PC-9 (cell line): Measurements from ENCODE around the gene SLC25A44. TPM values are rescaled to one million over a fixed set of nuclear protein-coding genes. Genes with fewer than 3 reads are reported as not detected.

Experiments used
- BruUV-seq: library from RNA; stranded (reverse); fragments of 400-500 nt; replicated peaks from 2 replicates; lab custom pipeline; 2021; lab: Mats Ljungman, UMichigan
- CTCF ChIA-PET: fragments of 300-600 bp; sonication (Branson Sonifier 250); formaldehyde crosslinking; loops from one replicate; lab custom pipeline; 2022; ENCODE audit warnings: antibody characterized with exemption; lab: Charles Lee
- POLR2A ChIA-PET: fragments of 300-600 bp; sonication (Branson Sonifier 250); formaldehyde crosslinking; loops from one replicate; lab custom pipeline; 2022; ENCODE audit warnings: antibody characterized with exemption; ENCODE audit not compliant: unreplicated experiment; lab: Charles Lee
- DNase-seq, 2 experiments: peaks; one replicate each; pipeline versions ENCODE4 v3.0.0 to v3.0.0-alpha.2; 2015 to 2022; ENCODE audit warnings: mixed read lengths in 1 of 2
- H2AFZ ChIP-seq: fragments of 200-600 bp; sonication (generic); 2 replicates; pipeline ENCODE4 v1.8.1; 2017; ENCODE audit warnings: antibody characterized with exemption
- H3F3A ChIP-seq: fragments of 200-600 bp; sonication (generic); 2 replicates; pipeline ENCODE4 v1.8.1; 2017; ENCODE audit warnings: antibody characterized with exemption, mild to moderate bottlenecking, low read depth; ENCODE audit not compliant: insufficient read depth
- H3K27ac ChIP-seq: fragments of 200-600 bp; sonication (generic); 2 replicates; pipeline ENCODE4 v1.6.1; 2016; ENCODE audit warnings: mixed run types
- H3K27me3 ChIP-seq: fragments of 200-600 bp; sonication (generic); 2 replicates; pipeline ENCODE4 v1.6.1; 2016; ENCODE audit warnings: low read depth, mixed run types; ENCODE audit not compliant: insufficient read depth
- H3K36me3 ChIP-seq: fragments of 200-600 bp; sonication (generic); 2 replicates; pipeline ENCODE4 v1.6.1; 2016; ENCODE audit warnings: low read depth, mixed run types
- H3K4me1 ChIP-seq: fragments of 200-600 bp; sonication (generic); replicated peaks from 2 replicates; pipeline ENCODE4 v1.6.1; 2016; ENCODE audit warnings: mixed run types; ENCODE audit not compliant: insufficient read depth
- H3K4me2 ChIP-seq: fragments of 200-600 bp; sonication (generic); 2 replicates; pipeline ENCODE4 v1.6.1; 2017; ENCODE audit warnings: mixed run types
- H3K4me3 ChIP-seq: fragments of 200-600 bp; sonication (generic); 2 replicates; pipeline ENCODE4 v1.6.1; 2016; ENCODE audit warnings: mixed run types
- H3K79me2 ChIP-seq: fragments of 200-600 bp; sonication (generic); 2 replicates; pipeline ENCODE4 v1.6.1; 2017; ENCODE audit warnings: low read depth, mixed run types
- H3K9me2 ChIP-seq: fragments of 200-600 bp; sonication (generic); 2 replicates; pipeline ENCODE4 v1.8.1; 2017; ENCODE audit warnings: mild to moderate bottlenecking; ENCODE audit not compliant: insufficient read depth
- H3K9me3 ChIP-seq: fragments of 200-600 bp; sonication (generic); 2 replicates; pipeline ENCODE4 v1.8.1; 2016; ENCODE audit warnings: low read depth; ENCODE audit not compliant: insufficient read depth
- H4K20me1 ChIP-seq: fragments of 200-600 bp; sonication (generic); 2 replicates; pipeline ENCODE4 v1.8.1; 2017; ENCODE audit not compliant: insufficient read depth
- CTCF ChIP-seq: fragments of 200-600 bp; sonication (generic); conservative IDR thresholded peaks from 2 replicates; pipeline ENCODE4 v1.6.1; 2017; ENCODE audit warnings: mixed run types, antibody characterized with exemption, mild to moderate bottlenecking, moderate library complexity
- EZH2 ChIP-seq: fragments of 200-600 bp; sonication (generic); IDR thresholded peaks from 2 replicates; pipeline ENCODE4 v1.8.0; 2017; ENCODE audit warnings: antibody characterized with exemption, low read depth
- intact Hi-C: fragments of 100-400 bp; cut with micrococcal nuclease; formaldehyde crosslinking; loops from one replicate; pipeline ENCODE4 v1.10.0; 2022; ENCODE audit not compliant: unreplicated experiment
- total RNA-seq: library from RNA; stranded (reverse); gene quantifications from 2 replicates; pipeline ENCODE4 v1.2.3, GENCODE V29; 2021

The SLC25A44 gene
- total RNA-seq, 1 experiment from 2014 or later = 20.2 TPM

GRCh38 chr1:156238248-156238647, 44.3 kb downstream of the SLC25A44 start:
- Histone ChIP-seq H3K4me3 (no peak overlapping the region), H3K27ac (no peak overlapping the region), H4K20me1 (no peaks in the 10 kb centered on the region), H3K9me3 (no peaks in the 10 kb centered on the region), H3K4me2 (no peak overlapping the region), H3K36me3 (no peaks in the 10 kb centered on the region; the same call in 1 of the 2 replicates), H3K4me1 (no peaks in the 10 kb centered on the region), H3K79me2 (no peaks in the 10 kb centered on the region), H3K27me3 (no peaks in the 10 kb centered on the region), H3K9me2 (no peaks in the 10 kb centered on the region), H2AFZ (no peak overlapping the region), H3F3A (peaks cover 3% of the 10 kb centered on the region; the same call in 1 of the 2 replicates)
- TF ChIP-seq CTCF = no peak
- TF ChIP-seq EZH2 = no peak
- intact Hi-C loops = no loop called here
- POLR2A ChIA-PET = no interaction called here
- BruUV-seq = no TSS peak
- CTCF ChIA-PET = no interaction called here
- DNase-seq = no peak

GRCh38 chr1:156241311-156241811, 47.5 kb downstream of the SLC25A44 start:
- Histone ChIP-seq H3K4me2 (0 out of 2 replicates have a peak overlapping the region, but pooled peaks have one; percentile 15), H3K9me2 (no peaks in the 10 kb centered on the region), H3K4me1 (no peaks in the 10 kb centered on the region), H3K79me2 (no peaks in the 10 kb centered on the region), H3K27ac (no peak overlapping the region), H4K20me1 (no peaks in the 10 kb centered on the region; the same call in 1 of the 2 replicates), H2AFZ (no peak overlapping the region), H3F3A (peaks cover 11% of the 10 kb centered on the region; the same call in 1 of the 2 replicates), H3K36me3 (no peaks in the 10 kb centered on the region; the same call in 1 of the 2 replicates), H3K27me3 (no peaks in the 10 kb centered on the region), H3K4me3 (no peak overlapping the region), H3K9me3 (no peaks in the 10 kb centered on the region)
- ChIA-PET POLR2A (interaction anchor here (0.6 kb wide), 1 partner anchor 301 kb away, joined by 3 read pairs; no protein-coding TSS in a partner anchor), CTCF (interaction anchor here (0.6 kb wide), 1 partner anchor 10 kb away, joined by 6 read pairs; no protein-coding TSS in a partner anchor)
- intact Hi-C loops = no loop called here
- no peak for TF ChIP-seq EZH2
- TF ChIP-seq CTCF = no peak
- DNase-seq = peak in 1 of 2 experiments; percentile 78
- no TSS peak for BruUV-seq

GRCh38 chr1:156241926-156242325, 48.0 kb downstream of the SLC25A44 start, which contains the start of gene BGLAP:
Gene BGLAP, plus strand, starts transcription at chr1:156242184. Its CDS starts 48 bp downstream, at chr1:156242232.
- Histone ChIP-seq H3K27ac (no peak within 1 kb of the TSS), H3K36me3 (no peaks in the 10 kb centered on the region), H3K79me2 (no peaks in the 10 kb centered on the region), H3K4me2 (0 out of 2 replicates have a peak within 1 kb of the TSS, but pooled peaks have one; percentile 15), H2AFZ (no peak within 1 kb of the TSS), H4K20me1 (no peaks in the 10 kb centered on the region; the same call in 1 of the 2 replicates), H3K4me1 (no peaks in the 10 kb centered on the region), H3K4me3 (no peak within 1 kb of the TSS), H3K27me3 (no peaks in the 10 kb centered on the region), H3K9me3 (no peaks in the 10 kb centered on the region), H3K9me2 (no peaks in the 10 kb centered on the region), H3F3A (peaks cover 11% of the 10 kb centered on the region; the same call in 1 of the 2 replicates)
- ChIA-PET POLR2A (interaction anchor here (0.6 kb wide), 1 partner anchor 302 kb away, joined by 3 read pairs; no protein-coding TSS in a partner anchor), CTCF (no interaction called here)
- no peak for DNase-seq
- no TSS peak for BruUV-seq
- intact Hi-C loops = no loop called here
- TF ChIP-seq EZH2 (no peak), CTCF (no peak)
